ENCODE measurements around the gene STK32C.

DNA sequence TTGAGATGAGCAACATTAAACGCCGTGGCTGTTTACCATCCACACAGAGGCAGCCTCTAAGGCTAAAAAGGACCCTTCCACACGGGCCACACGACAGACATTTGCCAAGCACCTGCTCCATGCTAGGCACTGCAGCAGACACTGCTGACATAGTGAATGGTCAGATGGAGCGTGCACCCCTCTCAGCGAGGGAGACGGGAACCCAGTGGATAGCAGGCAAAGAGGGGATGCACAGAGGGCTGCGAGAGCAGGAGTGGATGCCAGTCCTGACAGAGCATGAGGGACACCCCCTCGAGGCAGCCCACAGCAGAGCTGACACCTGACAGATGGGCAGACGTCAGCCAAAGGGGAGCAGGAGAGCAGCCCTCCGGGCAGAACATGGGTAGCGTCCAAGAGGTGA is 5.6 kb upstream of the STK32C start:
- TF ChIP-seq, protein P1, sequence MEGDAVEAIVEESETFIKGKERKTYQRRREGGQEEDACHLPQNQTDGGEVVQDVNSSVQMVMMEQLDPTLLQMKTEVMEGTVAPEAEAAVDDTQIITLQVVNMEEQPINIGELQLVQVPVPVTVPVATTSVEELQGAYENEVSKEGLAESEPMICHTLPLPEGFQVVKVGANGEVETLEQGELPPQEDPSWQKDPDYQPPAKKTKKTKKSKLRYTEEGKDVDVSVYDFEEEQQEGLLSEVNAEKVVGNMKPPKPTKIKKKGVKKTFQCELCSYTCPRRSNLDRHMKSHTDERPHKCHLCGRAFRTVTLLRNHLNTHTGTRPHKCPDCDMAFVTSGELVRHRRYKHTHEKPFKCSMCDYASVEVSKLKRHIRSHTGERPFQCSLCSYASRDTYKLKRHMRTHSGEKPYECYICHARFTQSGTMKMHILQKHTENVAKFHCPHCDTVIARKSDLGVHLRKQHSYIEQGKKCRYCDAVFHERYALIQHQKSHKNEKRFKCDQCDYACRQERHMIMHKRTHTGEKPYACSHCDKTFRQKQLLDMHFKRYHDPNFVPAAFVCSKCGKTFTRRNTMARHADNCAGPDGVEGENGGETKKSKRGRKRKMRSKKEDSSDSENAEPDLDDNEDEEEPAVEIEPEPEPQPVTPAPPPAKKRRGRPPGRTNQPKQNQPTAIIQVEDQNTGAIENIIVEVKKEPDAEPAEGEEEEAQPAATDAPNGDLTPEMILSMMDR (IDR thresholded peaks at IDR 0.05): no peak
- TF ChIP-seq POLR2A (IDR thresholded peaks at IDR 0.05): no peak
